ENCODE results near the gene CWC27.

CWC27 gene

DNA sequence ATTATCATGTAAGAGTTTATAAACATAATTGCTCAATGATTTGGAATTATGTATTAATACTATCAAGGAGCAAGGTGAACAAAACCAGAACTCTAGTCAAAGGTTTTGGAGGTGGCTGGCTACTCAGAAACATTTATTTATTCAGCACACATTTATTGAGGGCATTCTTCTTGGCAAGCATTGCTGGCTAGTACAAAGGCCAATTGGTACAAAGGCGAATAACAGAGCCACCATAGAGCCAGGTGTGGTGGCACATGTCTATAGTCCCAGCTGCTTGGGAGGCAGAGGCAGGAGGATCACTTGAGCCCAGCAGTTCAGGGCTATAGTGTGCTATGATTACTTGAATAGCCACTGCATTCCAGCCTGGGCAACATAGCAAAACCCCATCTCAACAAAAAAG lies 242.1 kb downstream of the CWC27 start:
- DNase-seq, result no peak

DNA sequence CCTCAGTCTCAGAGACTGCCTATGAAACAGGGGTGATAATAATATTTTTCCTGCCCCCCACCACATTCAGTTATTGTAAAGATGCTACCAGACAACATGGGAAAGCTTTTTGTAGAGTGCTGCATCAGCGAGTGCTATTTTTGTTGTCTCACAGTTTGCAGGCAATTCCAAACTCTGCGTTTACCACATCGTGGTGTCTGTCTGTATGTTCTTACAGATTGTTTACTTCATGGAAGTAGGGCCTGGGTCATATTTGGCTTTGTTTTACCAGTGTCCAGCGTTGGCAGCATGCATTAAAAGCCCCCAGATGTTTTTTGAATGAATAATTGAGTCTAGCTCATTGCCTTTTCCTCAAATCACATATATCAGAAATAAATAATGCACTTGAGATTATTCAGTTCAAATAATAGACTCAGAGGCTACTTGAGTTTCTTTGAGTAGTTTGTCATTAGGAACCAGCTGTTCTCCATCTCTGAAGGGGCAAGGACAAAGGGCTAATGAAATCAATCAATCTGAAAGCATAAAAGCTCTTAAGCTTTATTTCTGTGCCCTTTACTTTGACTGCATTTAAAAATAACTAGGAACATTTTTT lies 243.7 kb downstream of the CWC27 start:
- no peak for DNase-seq

DNA sequence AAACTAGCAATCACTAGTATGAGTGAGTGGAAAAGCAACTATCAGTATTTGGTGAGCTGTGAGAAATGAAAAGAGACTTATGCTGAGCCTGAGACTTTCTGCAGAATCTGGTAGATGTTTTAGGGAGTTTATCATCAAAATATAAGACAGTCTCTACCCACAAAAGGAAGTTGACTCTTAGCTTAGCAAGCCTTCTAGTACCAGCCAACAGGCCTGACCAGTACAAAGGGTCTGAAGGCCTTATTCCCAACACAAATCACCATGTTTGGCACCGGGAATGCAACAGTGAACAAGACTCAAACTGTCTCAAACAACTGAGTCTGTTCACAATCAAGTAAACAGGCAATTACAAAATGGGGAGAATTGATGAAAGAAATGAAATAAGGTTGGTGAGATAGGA lies 244.4 kb downstream of the CWC27 start:
- no peak for DNase-seq

GRCh38 chr5:65014769-65015168 lies 246.0 kb downstream of the CWC27 start:
- no peak for DNase-seq

GRCh38 chr5:65015767-65016166 lies 247.0 kb downstream of the CWC27 start:
- DNase-seq, result no peak

DNA sequence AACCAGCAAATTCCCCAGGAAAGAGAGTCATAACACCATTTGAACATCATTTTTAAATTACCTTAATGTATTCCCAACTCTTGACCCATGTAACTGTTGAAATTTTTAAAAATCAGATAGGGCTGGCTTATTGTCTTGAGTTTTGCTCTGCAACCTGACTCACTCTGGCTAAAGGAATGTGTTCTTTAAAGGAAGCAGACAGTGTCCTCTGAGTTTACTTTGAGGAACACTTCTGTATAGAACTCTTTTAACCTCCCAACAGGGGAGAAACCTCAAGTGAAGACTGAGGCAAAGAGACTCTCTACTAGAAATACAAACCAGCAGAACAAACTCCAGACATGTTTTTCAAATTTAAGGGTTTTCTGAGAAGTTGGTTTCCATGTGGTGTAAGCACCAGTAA lies 248.9 kb downstream of the CWC27 start:
- DNase-seq, result no peak

GRCh38 chr5:65018763-65019162 lies 250.0 kb downstream of the CWC27 start:
- DNase-seq, result no peak

DNA sequence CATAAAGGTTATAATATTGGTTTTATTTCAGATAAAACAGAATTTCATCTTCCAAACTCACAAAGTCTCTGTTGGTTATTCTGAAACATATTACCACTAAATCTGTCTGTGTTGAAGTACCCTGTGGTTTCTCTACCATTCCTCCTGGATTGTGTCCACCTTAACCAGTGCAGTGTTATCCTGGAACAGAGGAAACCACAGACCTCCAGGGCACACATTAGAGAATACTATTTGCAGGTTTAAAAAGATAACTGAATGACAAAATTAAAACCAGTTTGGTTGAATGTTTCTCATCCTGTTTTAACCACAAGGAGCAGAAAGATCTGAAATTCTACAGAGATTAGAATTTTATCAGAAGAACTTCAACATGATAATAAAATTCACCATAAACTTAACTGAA lies 251.8 kb downstream of the CWC27 start:
- no peak for DNase-seq

- DNase-seq, result no peak
Observed at GRCh38 chr5:65021527-65022226, 252.9 kb downstream of the CWC27 start.

- no peak for DNase-seq
Observed at GRCh38 chr5:65022932-65023331, 254.2 kb downstream of the CWC27 start.

DNA sequence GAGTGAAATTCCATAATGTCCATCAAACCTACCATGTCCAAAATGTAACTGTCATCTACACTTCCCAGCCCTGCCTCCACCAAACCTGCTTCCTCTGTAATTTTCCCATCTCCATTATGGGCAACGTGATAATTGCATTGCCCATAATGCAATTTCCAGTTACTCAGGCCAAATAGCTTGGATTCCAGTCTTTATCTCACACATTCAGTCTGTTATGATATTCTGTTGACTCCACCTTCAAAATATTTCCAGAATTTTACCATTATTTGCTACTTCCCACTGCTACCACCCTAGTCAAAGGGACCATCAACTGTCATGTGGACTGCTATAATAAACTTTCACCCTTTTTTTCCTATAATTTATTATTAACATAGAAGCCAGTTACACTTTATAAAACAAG lies 256.0 kb downstream of the CWC27 start:
- no peak for DNase-seq

- DNase-seq, result no peak
Observed at GRCh38 chr5:65026816-65027548, 258.3 kb downstream of the CWC27 start.

DNA sequence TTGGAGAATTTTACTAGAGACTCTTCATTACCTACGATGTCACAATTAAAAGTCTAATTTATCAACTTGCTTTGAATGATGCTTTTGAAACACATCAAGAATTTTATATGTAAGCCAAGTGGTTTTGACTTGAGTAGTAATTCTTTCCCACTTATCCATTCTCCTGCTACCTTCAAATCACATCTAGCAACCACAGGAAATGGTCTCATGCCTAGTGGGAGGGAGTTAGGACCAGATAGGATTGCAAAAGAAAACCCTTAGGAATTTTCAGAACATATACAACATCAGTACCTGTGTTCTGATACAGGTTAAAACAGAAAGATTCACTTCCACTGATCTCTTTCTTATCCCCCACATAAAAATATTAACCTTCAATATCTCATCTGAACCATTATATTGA lies 260.4 kb downstream of the CWC27 start:
- no peak for DNase-seq

DNA sequence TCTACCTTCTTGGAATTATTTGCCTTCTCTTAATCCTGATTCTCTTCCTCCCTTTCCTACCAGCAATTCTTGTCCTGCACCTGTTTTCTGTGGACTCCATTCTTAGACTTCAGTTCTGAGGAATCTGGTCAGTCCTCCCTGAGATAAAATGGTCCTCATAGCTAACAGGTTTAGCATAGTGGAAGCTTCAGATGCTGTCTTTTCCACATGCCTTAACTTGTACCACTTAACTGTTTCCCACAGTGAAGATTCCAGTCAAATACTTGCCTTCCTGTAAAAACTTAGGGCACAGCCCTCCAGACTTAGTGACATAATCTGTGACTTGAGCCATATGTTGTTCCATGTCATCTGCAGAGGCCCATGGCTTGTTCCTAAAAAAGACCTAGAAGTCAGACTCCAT lies 261.3 kb downstream of the CWC27 start:
- no peak for DNase-seq

DNA sequence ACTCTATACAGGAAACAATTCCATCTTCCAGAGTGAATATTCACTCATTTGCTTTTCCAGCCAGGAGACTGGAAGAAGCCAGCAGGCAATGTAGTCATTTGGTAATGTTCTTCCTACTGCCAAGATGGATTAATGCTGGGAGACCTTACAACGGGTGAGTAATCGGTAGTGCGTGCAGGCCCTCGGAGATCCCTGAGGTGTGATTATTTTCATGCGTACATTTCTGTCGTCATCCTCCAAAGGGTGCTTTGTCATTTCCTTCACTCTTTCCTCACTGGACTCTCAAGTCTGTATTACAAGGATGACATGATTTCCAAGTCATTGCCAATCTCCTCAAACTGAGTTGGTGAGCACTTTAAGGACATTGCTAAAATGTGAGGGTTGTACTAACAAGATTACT lies 263.5 kb downstream of the CWC27 start:
- no peak for DNase-seq

DNA sequence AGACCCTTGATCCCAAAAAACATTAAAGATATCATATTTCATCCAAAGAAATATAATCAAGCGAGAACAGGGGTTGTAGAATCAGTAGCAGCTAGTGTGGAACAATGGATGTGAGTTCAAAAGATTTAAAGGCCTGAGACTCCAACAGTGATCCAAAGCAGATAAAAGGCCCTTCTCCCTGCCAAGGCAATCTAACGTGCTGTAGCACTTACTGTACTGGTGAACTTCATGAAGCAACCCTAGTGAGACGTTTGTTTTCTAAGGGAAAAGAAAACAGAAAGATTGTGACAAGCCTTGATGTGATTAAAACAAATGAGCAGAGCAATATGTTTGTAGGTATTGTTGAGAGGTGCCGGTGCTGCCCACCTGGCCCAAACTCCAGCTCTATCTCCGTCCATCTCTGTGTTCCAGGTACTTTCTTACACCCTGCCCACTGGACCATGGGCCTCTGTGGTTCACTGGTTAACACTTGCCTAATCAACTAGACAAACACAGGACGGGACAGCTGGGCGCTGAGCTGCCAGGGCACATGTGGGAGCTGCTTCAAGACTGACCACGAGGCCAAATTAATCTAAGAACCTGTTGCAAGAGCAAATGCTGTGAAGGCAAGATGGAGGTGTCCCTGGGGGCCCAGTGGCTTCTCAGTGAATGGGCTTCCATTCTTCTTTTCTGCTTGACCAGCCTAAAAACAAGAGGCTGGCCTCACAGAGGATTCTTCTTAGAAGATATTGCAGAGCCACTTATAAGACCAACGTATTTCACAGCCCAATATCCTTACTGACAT lies 265.5 kb downstream of the CWC27 start:
- DNase-seq, result no peak

DNA sequence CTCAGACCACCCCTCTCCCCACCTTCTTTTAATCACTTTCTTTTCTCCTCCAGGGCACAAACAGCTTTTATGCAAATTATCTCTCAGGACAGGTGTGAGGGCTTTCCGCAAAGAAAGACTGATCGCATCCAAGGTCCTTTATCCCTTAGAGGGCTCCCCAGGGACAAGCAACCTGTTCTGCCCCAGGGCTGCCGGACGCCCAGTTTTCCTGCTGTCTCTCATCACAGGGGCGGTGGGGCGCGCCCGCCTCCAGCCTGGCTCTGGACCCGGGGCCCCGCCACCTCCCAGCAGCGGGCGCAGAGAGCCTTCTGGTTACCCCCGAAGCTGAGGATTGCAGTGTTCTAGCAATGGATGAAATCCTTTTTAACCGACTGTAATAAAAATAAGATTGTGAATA lies 266.1 kb downstream of the CWC27 start:
- DNase-seq, result no peak

GRCh38 chr5:65035211-65036206 lies 266.8 kb downstream of the CWC27 start:
- no peak for DNase-seq

DNA sequence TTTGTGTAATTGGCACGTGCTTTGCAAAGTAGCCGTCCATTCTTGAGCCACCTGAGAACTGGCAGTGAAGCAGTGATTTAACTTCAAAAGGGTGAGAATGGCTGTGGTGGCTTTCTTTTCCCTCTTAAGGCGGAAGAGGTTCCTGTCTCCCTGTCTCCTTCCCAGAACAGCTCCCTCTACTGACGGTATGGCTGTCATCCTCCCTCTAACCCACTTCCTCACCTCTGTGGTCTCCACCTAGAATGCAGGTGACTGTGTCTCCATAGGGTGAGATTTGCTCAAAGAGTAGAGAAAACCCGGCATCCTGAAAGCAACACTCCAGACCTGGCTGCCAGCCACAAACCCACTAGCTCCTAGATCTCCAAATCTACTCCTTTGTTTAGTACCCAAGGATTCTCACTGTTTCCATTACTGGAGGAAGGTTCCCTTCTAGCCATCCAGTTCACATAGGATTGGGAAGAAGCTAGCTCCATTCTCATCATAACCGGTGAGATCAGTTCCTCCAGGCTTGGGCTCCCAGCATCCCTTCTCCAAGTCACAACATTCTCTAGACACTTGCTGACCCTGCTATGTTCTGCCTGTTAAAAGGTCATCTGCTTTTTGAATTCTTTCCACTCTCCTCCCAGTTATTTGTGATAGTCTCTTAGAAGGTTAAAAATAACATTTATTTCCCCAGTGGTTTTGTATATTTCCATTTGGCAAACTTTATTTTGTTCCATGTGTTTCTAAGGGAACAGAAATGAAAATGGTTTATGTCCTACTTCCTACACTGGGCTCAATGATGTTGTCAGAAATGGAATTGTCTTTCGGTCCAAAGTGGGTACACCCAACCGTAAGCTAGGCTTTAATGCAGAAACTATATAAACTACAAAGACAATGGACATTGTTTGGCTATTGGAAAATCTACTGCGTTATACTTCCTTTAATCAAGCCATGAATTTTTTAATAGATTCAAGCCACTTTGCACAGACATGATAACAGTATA lies 269.4 kb downstream of the CWC27 start:
- DNase-seq, result no peak

DNA sequence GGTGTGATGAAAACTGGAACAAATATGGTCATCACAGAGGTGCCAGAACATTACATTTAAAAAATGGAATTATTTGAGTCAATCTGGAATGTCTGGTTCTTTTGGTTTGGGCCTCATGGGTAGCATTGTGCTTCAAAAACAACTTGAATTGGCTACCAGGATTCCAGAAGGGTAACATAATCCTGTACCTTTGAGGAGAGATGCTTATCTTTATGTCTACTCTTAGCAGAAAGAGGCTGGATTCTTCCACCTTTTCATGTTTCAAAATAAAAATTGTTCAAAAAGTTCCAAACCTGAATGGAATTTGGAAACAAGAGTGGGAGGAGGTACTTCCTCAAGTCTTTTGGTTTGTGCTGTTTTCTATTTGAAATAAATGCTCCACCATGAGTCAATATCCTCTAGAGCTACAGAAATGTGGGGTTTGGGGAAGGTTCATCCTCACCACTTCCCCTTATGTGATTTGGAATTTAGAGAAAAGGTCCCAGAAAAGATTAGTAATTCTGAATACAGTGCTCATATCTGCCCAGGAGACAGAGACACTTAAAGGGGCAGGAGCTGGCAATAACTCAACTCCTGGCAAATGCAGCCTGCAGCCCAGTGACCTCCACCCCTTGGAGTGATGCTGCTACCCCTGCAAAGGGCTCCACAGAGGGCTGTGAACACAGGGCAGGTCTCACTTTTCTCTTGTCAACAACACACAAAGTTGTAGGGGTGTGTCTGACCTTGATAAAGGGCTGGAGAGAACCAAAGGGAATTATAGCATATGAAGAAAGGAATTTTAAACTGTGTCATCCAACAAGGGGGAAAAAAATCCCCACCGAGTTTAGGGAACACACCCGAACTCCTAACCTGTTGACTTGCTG lies 272.8 kb downstream of the CWC27 start:
- DNase-seq, result no peak

Measured in GDM1 (cell line).